COLO668 (cell line): Measurements from ENCODE around the gene PIAS3.
"Not testable (repeated sequence)": the region's sequence is repeated elsewhere in the genome, so short reads cannot be mapped to it uniquely, and the experiment has no call there.

ENCODE experiments used
- DNase-seq: peaks from one replicate; lab custom pipeline; 2025; ENCODE audit not compliant: unreplicated experiment; lab: John Stamatoyannopoulos, UW

Gene PIAS3

DNA sequence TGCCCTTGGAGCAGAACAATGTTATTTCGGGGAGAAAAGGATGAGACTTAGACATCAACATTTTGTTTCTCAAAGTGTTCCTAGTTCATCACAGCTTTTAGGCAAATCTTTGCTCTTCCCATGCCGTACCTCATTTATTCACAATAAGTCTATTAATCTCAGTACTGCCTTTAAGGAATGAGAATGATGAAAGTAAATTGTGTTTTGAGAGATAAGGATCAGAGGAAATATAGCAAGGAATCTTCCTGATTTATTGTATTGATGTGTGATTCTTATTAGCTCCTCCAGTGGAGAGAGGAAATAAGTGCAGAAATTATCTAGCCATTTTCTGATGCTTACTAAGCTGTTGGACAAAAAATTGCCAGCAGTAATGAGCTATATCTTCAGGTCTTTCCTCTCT, 32.9 kb downstream of the PIAS3 start:
- DNase-seq, result no peak

DNA sequence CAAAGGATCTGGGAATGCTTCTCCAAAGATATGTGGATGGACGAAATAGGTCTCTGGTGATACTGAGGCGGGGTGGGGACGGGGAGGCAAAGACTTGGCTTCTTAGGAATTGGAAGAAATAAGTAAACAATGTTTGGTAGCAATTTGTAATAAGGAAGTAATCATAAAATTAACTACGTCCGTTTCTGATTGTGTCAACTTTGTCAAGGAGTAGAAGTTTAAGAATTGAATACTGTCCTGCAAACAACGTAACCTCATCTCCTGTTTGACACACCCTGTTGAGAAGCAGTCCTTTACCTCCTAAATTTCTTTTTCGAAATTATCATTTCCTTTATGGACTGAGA, 34.4 kb downstream of the PIAS3 start:
- no peak for DNase-seq

DNA sequence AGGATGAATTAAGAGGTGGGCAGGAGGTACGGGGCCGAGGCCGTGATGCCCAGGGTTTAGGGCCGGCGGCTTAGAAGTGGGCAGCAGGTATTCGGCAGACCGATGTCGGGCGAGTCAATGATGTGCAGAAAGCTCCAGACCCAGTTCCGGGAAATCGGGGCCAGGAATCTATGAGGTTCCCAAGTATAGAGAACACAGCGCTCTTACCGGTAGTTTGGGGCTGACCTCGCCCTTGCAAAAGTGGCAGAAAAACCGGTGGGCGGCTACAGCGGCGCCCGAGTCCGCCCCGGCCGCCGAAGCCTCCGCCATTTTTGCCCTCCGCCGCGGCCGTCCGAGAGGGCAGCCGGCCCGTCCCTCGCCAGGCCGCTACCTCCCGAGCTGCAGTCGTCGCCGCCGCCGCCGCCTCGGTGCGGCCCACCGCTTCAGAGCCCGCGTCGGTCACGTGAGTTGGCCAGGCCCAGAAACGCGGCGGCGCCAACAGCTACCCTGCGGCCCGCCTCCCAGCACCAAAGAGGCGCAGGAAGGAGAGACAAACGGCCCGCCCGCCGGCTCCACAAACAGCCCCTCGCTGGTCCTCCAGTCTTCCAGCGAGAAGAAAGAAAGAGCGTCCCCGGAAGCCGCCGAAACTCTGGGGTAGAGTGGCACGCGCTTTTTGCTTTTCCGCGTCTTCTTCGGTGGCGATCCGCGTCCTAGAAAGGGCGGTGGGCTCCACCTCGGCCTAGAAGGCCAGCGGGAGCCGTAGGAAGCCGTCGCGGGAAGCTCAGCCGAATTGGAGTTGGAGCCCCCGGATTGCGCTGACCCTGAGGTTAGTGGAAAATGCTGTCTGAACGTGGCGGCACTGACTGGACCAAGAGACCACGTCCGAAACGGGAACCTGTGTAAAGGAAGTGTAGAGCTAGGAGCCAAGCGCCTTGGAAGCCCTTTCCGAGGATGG, 35.0 kb downstream of the PIAS3 start, which contains the start of the genes POLR3C and RNF115:
Gene POLR3C, plus strand, starts transcription at position 636 of the 934 bp plus-strand sequence. CDS start 1,577 bp downstream, outside the sequence.
Gene RNF115, minus strand, starts transcription at position 531 of the 934 bp plus-strand sequence. Its CDS starts 222 bp downstream, at position 309.
- DNase-seq, result peak; percentile 95

DNA sequence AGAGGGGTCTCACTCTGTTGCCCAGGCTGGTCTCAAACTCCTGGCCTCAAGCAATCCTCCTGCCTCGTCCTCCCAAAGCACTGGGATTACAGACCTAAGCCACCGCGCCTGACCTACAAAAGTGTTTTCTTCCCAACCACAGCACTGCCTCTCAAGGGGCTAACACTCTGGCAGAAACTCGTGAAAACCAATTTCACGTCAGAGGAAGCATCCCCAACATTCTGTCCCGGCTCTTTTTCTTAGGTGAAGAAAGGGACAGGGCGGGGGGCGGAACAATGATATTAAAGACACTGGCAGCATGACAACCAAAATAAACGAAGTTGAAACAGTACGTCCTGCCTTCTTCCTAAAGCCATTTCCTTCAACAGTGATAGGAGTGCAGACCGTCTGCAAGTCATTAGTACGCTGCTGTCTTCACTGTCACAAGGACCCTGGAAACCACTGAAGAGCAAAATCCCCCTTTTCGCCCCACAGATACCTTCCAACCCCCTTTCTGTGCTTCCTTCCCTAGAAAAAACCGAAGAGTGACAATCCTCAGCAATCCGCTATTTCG, 36.0 kb downstream of the PIAS3 start:
- not testable (repeated sequence) for DNase-seq

DNA sequence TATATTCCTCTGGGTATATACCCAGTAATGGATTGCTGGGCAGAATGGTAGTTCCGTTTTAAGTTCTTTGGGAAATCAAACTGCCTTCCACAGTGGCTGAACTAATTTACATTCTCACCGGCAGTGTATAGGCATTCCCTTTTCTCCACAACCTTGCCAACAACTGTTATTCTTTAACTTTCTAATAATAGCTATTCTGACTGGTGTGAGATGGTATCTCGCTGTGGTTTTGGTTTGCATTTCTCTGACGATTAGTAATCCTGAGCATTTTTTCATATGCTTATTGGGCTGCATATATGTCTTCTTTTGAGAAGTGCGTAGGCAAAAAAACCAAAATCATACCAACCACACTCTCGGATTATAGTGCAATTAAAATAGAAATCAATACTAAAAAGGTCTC, 40.8 kb downstream of the PIAS3 start:
- DNase-seq, result not testable (repeated sequence)

DNA sequence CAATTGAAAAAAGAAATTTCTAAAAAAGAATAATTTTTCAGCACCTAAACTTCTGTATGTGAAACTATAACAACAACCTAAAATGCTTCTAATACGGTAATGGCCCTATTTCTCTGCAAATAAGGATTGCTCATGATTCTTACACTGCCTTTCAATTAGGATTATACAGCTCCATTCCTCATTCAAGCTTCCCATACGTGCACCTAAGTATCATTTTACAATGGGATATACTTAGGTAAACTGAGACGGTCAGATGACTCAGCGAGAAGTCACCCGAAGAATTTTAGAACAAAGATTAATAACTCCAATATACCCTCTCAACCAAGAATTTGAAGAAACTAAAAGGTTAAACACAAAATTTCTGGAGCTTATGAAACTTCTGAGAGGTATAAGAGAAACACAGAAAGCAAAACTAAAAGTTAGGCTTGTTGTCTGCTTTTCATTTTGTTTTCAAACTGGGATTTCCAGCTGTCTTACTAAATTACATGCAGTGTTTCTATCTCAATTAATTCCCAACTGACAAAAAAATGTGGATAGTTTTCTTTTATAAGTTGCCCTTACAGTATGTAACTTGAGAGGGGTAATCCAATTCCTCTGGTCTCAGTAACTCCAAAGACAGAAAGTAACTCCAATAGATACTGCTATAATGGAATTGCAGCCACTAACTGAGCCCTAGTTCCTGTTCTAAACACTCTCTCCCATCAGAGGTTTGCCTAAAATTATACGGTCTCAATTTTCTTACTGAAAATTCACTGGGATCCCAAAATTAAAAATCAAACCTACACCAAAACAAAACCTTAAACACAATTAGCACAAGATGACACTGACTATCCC, 45.7 kb downstream of the PIAS3 start:
- not testable (repeated sequence) for DNase-seq

DNA sequence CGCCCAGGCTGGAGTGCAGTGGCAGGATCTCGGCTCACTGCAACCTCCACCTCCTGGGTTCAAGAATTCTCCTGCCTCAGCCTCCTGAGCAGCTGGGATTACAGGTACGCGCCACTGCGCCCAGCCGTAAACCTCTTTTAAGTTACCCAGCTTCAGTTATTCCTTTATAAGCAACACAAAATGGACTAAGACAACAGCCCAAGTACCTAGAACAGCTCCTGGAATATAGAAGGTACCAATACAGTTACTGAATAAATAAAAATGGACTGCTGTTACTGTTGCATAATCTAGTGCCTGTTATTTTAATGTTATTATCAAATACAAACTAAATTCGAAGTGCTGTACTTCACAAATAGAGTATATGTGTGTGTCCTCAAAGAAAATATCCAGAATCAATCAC, 52.0 kb downstream of the PIAS3 start:
- no peak for DNase-seq

DNA sequence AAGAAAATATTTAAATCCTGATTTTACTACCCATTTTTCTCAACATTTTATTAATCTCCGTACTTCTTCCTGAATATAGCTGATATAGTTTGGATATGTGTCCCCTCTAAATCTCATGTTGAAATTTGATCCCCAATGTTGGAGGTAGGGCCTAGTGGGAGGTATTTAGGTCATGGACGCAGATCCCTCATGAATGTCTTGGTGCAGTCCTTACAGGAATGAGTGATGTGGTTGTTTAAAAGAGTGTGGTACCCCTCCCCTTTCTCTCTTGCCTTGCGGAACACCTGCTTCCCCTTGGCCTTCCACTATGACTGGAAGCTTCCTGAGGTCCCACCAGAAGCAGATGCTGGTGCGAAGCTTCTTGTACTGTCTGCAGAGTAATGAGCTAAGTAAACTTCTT, 52.5 kb downstream of the PIAS3 start:
- no peak for DNase-seq

DNA sequence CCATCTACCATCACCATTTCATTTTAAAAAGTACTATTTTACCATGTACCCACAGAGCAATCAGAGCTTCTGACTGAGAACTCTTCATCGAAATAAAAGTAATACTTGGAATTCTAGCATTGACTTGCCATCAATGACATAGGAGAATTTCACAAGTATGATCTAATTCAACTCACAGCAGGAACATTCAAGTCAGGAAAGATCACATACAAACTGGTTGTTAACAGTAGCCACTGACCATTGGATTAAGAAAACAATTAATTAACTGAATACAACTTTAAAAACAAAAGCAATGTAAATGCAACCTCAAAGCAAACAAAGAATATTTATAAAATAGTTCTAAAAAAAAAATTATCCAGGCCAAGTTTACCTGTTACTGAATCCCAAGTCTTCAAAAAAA, 53.8 kb downstream of the PIAS3 start:
- DNase-seq, result no peak

DNA sequence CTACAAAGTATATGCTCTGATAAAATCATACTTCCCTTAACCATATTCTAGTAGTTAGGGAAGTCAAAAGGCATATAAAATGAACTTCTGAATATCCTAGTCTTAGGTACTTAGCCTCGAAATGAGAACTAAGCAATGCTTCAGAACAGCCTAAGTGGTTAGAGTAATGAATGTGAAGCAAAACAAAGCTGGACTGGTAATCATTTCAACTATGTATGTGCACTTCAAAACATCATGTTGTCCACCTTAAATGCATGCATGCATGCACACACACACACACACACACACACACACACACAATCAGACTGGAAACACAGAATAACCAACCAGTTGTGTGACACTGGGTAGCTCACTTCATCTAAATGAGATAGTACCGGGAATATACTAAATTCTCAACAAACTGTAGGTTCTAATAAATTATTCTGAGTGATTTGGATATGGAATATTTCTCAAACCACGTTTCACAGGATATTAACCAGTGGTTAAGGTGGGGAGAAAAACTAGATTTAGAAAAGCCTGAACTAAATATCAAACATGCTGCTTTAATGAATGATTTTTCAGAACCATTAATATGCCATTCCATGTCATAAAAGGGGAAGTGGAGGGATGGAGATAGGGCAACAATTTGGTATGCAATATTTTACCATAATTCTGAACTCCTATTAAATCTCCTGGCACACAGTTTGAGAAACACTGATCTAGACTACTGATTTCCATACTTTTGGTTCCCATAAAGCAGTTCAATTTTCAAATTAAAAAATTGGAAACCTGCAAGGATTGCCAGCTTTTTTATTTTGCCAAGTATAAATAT, 54.4 kb downstream of the PIAS3 start:
- no peak for DNase-seq

DNA sequence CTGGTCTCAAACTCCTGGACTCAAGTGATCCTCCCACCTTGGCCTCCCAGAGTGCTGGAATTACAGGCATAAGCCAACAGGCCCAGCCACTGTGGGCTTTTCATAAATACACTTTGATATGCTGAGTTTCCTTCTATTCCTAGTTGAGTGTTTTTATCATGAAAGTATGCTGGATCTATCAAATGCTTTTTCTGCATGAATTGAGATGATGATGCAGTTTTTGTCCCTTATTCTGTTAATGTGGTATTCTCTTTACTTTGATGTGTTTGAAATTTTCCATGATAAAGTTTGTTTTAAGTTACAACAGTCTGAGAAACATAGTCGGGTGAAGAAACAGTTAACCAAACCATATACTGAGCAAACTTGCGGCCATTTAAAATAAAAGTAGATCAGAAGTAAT, 59.1 kb downstream of the PIAS3 start:
- DNase-seq, result no peak
